Rectal smooth muscle tissue (tissue), 1 donor: ENCODE measurements around the gene PLD5.
"Not testable (repeated sequence)": the region's sequence is repeated elsewhere in the genome, so short reads cannot be mapped to it uniquely, and the experiment has no call there.

Source experiments
- H3K27ac ChIP-seq: one replicate; pipeline ENCODE4 v1.7.0; 2013; ENCODE audit warnings: low read depth, low read length, inconsistent platforms
- H3K27me3 ChIP-seq: one replicate; pipeline ENCODE4 v1.7.0; 2013; ENCODE audit warnings: low read length; ENCODE audit not compliant: control insufficient read depth, insufficient read depth
- H3K36me3 ChIP-seq: one replicate; pipeline ENCODE4 v1.7.0; 2013; ENCODE audit warnings: low read length; ENCODE audit not compliant: control insufficient read depth, insufficient read depth
- H3K4me1 ChIP-seq: one replicate; pipeline ENCODE4 v1.7.0; 2013; ENCODE audit warnings: low read length; ENCODE audit not compliant: control insufficient read depth, insufficient read depth
- H3K4me3 ChIP-seq: one replicate; pipeline ENCODE4 v1.7.0; 2013; ENCODE audit warnings: low read length
- H3K9ac ChIP-seq: one replicate; pipeline ENCODE4 v1.7.0; 2013; ENCODE audit warnings: low read length

Gene PLD5

DNA sequence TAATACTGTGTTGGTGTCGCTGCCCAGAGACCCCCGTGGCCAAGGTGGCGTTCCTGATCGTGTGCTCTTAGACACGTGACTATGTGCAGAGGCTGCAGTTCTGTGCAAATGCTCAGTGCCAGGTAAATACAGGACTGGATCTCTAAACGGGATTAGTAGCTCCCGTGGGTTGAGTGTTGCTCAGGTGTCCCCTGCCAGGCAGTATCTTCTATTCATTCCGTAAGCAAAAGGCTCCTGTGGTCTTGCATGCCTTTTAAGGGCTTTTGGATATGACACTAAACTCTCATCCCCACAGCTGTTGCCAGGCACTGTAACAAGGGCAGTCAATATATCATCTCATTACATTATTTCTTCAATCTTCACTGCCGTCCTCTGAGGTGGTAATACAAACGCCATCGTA lies 431.4 kb downstream of the PLD5 start:
- Histone ChIP-seq H3K4me1 (no peaks in the 10 kb centered on the region), H3K4me3 (no peak overlapping the region), H3K27me3 (no peaks in the 10 kb centered on the region), H3K9ac (no peak overlapping the region), H3K27ac (no peak overlapping the region), H3K36me3 (no peaks in the 10 kb centered on the region)

GRCh38 chr1:242089911-242090310 lies 434.6 kb downstream of the PLD5 start:
- Histone ChIP-seq H3K27ac (no peak overlapping the region), H3K27me3 (no peaks in the 10 kb centered on the region), H3K36me3 (no peaks in the 10 kb centered on the region), H3K4me1 (no peaks in the 10 kb centered on the region), H3K9ac (no peak overlapping the region), H3K4me3 (no peak overlapping the region)

- Histone ChIP-seq H3K27ac (no peak overlapping the region), H3K27me3 (no peaks in the 10 kb centered on the region), H3K4me1 (no peaks in the 10 kb centered on the region), H3K9ac (no peak overlapping the region), H3K36me3 (no peaks in the 10 kb centered on the region), H3K4me3 (no peak overlapping the region)
These were observed 435.6 kb downstream of the PLD5 start for GRCh38 chr1:242088875-242089274.

GRCh38 chr1:242086706-242087105 lies 437.8 kb downstream of the PLD5 start:
- Histone ChIP-seq H3K4me1 (no peaks in the 10 kb centered on the region), H3K4me3 (no peak overlapping the region), H3K27me3 (no peaks in the 10 kb centered on the region), H3K27ac (no peak overlapping the region), H3K9ac (no peak overlapping the region), H3K36me3 (no peaks in the 10 kb centered on the region)

- Histone ChIP-seq H3K27ac (no peak overlapping the region), H3K27me3 (no peaks in the 10 kb centered on the region)
These were observed 438.4 kb downstream of the PLD5 start for GRCh38 chr1:242086093-242086492.

DNA sequence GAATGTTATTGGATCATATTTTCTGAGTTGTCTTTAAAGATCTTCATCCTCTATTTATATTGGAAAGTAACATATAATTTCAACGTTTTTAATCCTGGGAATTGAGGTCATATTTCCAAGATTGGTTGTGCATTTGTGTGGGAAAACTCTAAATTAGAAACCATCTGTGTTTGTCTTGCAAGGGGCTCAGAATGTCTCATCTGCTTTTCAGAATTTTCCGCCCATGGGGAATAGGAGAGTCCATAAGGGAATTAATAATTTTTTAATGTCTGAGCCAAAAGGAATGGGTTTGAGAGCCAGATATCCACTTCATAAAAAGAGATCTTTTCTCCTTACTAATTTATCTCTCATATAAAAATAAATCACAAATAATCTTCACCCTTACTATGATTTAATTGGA lies 440.8 kb downstream of the PLD5 start:
- Histone ChIP-seq H3K27me3 (no peaks in the 10 kb centered on the region), H3K4me3 (no peak overlapping the region), H3K9ac (no peak overlapping the region), H3K27ac (no peak overlapping the region), H3K4me1 (no peaks in the 10 kb centered on the region), H3K36me3 (no peaks in the 10 kb centered on the region)

More at GRCh38 chr1:242086093-242086492, 438.4 kb downstream of the PLD5 start:
- Histone ChIP-seq H3K4me3 (no peak overlapping the region), H3K36me3 (no peaks in the 10 kb centered on the region), H3K4me1 (no peaks in the 10 kb centered on the region), H3K9ac (no peak overlapping the region)

GRCh38 chr1:242081446-242081845 lies 443.1 kb downstream of the PLD5 start:
- no peaks in the 10 kb centered on the region for H3K36me3 ChIP-seq
- no peak overlapping the region for H3K27ac ChIP-seq
- H3K4me1 ChIP-seq = no peaks in the 10 kb centered on the region
- H3K9ac ChIP-seq = no peak overlapping the region
- no peak overlapping the region for H3K4me3 ChIP-seq
- H3K27me3 ChIP-seq = no peaks in the 10 kb centered on the region

- no peak overlapping the region for H3K9ac ChIP-seq
- H3K4me1 ChIP-seq = no peaks in the 10 kb centered on the region
- no peaks in the 10 kb centered on the region for H3K36me3 ChIP-seq
- H3K4me3 ChIP-seq = no peak overlapping the region
- no peaks in the 10 kb centered on the region for H3K27me3 ChIP-seq
- H3K27ac ChIP-seq = no peak overlapping the region
These were observed 458.7 kb downstream of the PLD5 start for GRCh38 chr1:242065813-242066212.

DNA sequence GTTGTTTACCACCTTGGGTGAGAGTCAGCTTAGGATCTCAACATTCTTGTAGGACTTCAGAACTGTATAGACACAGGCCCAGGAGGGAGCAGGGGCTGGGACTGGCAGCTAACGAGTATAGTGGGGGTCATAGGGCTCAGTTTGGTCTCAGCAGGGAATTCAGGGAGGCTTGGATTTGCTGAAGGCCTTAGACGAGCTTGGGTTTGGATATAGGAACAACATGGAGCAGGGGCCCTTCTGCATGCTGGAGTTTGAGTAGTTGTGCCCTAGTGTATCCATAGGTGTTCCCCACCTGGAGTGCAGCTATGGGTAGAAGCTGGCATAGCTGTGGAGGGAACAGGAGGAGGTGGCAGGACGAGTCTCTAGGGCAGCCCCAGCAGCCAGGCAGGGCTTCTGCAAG lies 462.2 kb downstream of the PLD5 start:
- Histone ChIP-seq H3K27ac (no peak overlapping the region), H3K9ac (no peak overlapping the region), H3K4me1 (no peaks in the 10 kb centered on the region), H3K27me3 (no peaks in the 10 kb centered on the region), H3K36me3 (no peaks in the 10 kb centered on the region), H3K4me3 (no peak overlapping the region)

- Histone ChIP-seq H3K27ac (no peak overlapping the region), H3K36me3 (no peaks in the 10 kb centered on the region), H3K9ac (no peak overlapping the region), H3K4me3 (no peak overlapping the region), H3K27me3 (no peaks in the 10 kb centered on the region), H3K4me1 (no peaks in the 10 kb centered on the region)
These were observed 464.5 kb downstream of the PLD5 start for GRCh38 chr1:242059976-242060375.

- H3K9ac ChIP-seq, H3K27ac ChIP-seq, H3K4me3 ChIP-seq, H3K4me1 ChIP-seq, H3K27me3 ChIP-seq, H3K36me3 ChIP-seq: not testable (repeated sequence)
These were observed 465.9 kb downstream of the PLD5 start for GRCh38 chr1:242058582-242058981.

DNA sequence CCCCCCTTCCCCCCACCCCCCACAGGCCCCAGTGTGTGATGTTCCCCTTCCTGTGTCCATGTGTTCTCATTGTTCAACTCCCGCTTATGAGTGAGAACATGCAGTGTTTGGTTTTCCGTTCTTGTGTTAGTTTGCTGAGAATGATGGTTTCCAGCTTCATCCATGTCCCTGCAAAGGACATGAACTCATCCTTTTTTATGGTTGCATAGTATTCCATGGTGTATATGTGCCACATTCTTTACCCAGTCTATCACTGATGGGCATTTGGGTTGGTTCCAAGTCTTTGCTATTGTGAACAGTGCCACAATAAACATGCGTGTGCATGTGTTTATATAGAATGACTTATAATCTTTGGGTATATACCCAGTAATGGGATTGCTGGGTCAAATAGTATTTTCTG lies 466.3 kb downstream of the PLD5 start:
- not testable (repeated sequence) for H3K36me3 ChIP-seq, H3K27ac ChIP-seq, H3K4me3 ChIP-seq, H3K9ac ChIP-seq, H3K4me1 ChIP-seq, H3K27me3 ChIP-seq

GRCh38 chr1:242057745-242058115 lies 466.8 kb downstream of the PLD5 start:
- no peaks in the 10 kb centered on the region for H3K36me3 ChIP-seq
- H3K9ac ChIP-seq = no peak overlapping the region
- H3K4me1 ChIP-seq = no peaks in the 10 kb centered on the region
- H3K27me3 ChIP-seq = no peaks in the 10 kb centered on the region
- no peak overlapping the region for H3K27ac ChIP-seq
- H3K4me3 ChIP-seq = no peak overlapping the region
